Erythroblast (primary cell): ENCODE measurements around the gene TBX4.

ENCODE experiments used
- GATA1 ChIP-seq: IDR thresholded peaks from 2 replicates; pipeline ENCODE4 v1.6.1; 2011; ENCODE audit warnings: low read depth, mild to moderate bottlenecking, control low read depth, low read length, moderate library complexity
- POLR2A ChIP-seq: IDR thresholded peaks from 2 replicates; pipeline ENCODE4 v1.6.1; 2011; ENCODE audit warnings: mild to moderate bottlenecking, low read length

DNA sequence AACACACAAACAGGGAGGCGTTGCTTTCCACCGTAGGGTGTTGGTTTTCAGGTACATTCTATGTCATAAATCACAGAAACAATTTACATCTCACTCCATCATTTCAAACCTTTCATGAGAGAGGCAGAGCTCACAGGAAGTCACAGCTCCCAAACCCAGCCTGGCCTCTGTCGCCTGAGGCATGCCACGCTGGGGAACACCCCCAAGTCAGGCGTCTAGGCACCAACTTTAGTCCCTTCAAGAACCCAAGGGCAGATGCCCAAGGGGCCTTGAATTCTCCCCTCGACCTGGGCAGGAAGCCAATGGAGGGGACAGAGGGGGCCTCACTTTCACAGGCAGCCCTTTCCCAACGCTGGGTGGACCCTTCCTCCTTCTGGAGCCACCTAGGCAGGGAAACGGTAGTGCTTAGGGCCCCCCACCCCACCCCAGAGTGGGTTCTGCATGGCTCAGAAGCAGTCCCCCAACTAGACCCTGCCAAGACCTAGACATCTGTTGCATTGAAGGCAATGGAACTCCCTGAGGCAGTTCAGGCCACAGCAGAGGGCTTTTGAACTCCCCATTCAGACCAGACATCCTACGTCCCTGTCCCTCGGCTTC lies 10.6 kb downstream of the TBX4 start:
- TF ChIP-seq GATA1 (no peak), POLR2A (no peak)
